NCI-H69 (cell line): ENCODE measurements around the gene CRIP2.

Source experiments
- DNase-seq: peaks from one replicate; lab custom pipeline; 2025; lab: John Stamatoyannopoulos, UW

The CRIP2 gene

DNA sequence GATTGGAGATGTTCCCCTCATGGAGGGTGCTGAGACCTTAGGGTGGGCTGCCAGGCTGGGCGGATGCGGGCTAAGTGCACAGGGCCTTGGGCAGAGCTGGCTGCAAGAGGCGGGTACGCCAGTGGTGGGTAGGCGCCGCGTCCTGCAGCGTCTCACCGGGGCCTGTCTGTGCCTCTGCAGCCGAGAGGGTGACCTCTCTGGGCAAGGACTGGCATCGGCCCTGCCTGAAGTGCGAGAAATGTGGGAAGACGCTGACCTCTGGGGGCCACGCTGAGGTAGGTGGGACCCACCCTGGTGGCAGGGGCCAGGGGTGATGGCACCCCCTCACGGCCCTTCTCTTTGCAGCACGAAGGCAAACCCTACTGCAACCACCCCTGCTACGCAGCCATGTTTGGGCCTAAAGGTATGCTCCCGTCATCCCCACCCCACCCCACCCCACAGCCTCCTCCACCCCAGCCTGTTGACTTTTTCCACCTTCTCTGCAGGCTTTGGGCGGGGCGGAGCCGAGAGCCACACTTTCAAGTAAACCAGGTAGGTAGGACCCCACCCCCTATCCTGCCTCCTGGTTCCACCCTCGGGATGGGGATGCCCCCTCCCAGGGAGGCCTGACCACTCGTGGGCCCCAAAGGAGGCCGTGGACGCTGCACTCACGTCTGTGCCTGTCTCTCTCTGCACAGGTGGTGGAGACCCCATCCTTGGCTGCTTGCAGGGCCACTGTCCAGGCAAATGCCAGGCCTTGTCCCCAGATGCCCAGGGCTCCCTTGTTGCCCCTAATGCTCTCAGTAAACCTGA lies 13.6 kb downstream of the CRIP2 start:
- no peak for DNase-seq

DNA sequence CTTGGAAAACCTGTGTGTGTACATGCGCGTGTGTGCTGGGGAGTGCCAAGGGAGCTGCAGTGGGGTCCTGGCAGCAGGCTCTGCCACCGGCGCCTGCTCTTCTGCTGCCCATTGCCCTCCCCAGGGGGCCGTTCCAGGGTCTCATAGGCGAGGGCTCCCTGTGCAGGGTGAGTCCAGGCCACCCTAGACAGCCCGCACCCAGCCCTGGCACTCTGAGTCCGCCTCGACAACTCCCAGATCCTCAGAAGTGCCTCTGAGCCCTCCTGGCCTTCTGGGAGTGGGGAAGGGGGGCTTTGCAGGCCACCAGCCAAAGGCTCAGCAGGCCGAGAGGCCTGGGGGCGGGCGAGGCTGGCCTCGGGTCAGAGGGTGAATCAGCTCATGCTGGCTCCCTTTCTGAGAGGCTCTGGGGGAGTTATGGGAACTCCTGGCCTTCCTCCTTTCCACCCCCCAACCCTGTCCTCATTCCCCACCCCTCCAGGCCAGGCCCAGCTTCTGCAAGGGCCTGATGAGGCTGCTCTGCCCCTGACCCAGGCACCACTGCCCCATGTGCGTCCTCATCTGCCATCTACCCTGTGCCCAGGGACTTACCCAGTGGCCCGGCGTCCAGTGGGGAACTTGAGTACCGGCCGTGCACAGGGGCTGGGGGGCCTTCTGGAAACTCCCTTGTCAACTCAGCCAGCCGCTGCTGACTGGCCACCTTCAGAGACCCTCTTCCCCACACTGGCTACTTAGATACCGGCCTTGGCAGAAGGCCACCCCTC lies 14.3 kb downstream of the CRIP2 start:
- no peak for DNase-seq

DNA sequence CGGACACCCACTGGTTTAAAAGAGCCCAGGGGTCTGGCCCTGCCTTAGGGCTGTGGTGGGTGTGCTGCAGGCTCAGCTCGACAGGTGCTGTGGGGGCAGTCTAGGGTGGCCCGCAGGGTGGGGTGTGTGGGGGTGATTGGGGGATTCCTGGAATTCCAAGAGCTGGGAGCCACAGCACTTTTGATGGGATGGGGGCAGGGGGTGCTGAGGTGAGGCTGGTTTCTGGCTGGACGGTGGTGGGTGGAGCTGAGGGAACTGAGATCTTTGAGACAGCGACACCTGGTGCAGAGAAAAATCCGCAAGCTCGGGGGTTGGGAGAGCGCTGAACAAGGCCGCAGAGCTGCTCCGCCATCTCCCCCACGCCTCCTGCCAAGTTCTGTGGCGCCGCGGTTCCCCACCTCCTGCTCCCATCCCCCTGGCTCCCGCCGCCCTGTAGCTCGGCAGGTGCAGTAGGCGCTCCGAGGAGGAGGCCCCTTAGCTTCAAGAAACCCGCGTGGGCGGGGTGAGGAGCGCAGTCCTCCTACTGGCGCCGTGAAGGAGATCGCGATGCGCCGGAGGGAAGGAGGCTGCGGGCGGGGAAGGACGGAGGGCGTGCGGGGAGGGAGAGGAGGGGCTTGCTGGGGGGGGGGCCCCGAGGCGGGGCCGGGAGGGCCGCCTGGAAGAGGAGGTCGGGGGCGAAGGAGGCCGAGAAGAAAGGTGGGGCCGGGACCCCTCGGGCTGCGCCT lies 15.1 kb downstream of the CRIP2 start:
- peak; percentile 94 for DNase-seq

GRCh38 chr14:105490267-105490571 lies 15.6 kb downstream of the CRIP2 start:
- DNase-seq = no peak

- peak; percentile 100 for DNase-seq
Observed at GRCh38 chr14:105490572-105491365, 16.1 kb downstream of the CRIP2 start, which contains the start of gene TEDC1. TEDC1 (plus strand) TSS chr14:105491246; CDS start chr14:105491376, 130 bp downstream.

DNA sequence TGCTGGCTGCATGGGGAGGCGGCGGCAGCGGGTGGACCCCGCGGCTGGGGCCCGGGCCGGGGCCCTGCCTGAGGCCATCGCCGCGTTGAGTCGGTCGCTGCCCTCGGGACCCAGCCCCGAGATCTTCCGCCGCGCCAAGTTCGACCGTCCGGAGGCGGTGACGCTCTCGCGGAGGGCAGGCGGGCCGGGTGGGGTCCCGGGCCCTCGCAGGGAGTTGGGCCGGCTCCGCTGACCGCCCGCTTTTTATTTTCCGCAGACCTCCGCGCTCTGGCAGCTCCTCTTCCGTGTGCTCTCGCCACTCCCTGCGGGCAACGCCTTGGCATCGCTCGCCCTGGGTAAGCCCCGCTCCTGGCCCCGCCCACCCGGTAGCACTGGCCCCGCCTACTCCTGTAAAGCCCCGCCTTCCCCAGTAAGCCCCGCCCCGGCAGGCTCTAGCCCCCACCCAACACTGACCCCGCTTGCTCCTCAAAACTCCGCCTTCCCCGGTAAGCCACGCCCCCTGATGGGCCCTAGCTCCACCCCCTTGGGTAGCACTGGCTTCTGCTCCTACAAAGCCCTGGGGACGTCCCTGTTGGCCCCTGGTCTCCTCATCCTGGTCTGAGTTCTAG lies 16.8 kb downstream of the CRIP2 start:
- peak; percentile 82 for DNase-seq

DNA sequence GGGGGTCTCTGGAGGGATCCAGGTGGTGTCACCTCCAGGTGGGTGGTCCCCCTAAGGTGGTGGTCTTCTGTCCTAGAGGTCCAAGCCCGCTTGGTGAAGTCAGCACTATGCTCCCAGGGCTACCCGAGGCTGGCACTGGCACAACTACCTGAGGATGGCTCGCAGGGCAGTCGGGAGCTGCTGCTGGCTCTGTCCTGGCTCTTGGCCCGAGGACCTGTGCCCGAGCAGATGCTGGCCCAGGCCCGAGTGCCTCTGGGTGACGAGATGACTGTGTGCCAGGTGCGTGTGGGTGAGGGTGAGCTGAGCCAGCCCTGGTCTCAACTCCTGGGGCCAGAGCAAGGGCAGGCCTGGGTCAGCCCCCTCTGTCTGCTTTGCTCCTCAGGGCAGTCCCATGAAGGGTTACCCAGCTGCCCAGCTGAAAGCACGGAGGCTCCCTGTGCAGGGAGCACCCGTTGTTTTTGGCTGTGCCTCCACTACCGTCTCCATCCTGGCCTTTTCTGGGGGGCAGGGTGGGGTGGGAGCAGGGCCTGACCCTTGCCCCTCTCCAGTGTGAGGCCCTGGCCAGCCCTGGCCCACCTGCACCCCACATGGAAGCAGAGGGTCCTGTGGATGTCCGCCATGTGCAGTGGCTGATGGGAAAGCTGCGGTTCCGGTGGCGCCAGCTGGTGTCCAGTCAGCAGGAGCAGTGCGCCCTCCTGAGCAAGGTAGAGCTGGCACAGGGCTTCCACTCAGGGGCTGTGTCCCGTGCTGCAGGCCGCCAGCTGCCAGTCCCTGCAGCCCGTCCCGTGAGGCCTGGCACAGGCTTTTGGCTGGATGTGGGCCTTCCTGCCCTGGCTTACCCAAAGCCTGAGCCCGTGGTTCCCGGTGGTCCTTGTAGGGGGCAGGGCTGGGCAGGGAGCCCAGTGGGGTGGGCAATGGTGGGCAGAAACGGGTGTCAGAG lies 17.7 kb downstream of the CRIP2 start:
- DNase-seq = no peak

- DNase-seq = no peak
Observed at GRCh38 chr14:105492971-105493871, 18.6 kb downstream of the CRIP2 start.

DNA sequence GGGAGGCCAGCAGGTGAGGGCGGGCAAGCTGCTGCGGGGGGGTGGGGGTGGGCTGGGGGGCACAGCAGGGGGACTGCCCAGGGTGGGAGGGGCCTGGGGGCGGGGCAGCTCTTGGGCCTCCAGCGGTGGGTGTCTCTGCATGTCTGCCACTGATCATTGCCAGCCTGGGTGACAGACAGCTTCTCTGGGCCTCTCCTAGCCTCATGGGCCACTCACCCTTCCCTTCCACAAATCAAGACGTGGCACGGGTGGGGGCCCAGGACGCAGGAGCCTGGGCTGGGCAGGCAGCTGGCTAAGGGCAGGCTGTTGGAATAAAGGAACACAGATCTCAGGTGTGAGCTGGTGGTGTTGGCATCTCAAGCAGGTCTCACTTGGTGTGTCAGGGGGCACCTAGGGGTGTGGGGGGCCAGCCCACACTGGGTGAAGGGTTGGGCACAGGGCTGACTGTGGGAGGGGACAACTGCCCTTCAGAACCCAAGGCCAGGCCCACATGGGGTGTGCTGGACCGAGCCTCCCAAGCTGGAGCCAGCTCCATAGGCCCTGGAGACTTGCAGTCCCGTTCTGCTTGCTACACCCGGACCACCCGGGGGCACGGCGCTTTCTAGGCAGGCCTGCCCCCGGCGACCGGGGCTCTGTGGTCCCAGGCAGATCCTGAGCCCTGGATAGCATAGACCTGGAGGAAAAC lies 19.4 kb downstream of the CRIP2 start:
- no peak for DNase-seq

GRCh38 chr14:105494606-105494929 lies 19.9 kb downstream of the CRIP2 start:
- no peak for DNase-seq

- no peak for DNase-seq
Observed at GRCh38 chr14:105495101-105495989, 20.7 kb downstream of the CRIP2 start.

GRCh38 chr14:105495990-105496830 lies 21.6 kb downstream of the CRIP2 start:
- DNase-seq = no peak

DNA sequence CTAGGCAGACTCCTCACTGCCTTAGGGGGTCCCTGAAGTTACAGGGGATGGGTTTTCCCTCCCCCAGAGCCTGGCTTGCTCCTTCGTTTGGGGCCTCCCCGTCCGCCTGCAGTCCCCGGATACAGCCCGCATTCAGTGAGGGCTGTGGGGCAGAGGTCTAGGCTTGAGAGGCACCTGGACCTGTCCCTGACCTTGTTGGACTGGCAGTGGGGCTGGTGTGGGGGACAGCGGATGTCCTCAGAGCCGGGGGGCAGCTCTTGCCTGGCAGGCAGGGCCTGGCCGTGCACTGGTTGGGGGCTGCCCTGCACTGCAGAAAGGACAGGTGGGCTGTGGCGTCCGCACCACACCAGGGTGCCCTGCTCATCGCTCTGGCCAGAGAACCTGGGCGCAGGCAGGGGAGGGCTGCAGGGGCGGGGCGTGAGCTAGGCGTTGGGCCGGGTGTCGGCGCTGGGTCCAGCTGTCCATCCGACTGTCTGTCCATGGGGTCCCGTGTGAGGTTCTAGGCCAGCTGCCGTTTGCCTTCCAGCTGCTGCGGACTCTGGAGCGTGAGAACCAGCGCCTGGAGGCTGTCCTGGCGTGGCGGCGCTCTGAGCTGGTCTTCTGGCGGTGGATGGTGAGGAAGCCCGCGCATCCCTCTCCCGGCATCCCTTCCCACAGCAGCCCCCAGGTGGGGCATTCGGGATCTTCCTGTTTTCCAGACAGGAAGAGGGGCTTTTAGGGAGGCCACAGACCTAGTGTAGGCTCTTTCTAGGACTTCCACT lies 22.4 kb downstream of the CRIP2 start:
- no peak for DNase-seq

DNA sequence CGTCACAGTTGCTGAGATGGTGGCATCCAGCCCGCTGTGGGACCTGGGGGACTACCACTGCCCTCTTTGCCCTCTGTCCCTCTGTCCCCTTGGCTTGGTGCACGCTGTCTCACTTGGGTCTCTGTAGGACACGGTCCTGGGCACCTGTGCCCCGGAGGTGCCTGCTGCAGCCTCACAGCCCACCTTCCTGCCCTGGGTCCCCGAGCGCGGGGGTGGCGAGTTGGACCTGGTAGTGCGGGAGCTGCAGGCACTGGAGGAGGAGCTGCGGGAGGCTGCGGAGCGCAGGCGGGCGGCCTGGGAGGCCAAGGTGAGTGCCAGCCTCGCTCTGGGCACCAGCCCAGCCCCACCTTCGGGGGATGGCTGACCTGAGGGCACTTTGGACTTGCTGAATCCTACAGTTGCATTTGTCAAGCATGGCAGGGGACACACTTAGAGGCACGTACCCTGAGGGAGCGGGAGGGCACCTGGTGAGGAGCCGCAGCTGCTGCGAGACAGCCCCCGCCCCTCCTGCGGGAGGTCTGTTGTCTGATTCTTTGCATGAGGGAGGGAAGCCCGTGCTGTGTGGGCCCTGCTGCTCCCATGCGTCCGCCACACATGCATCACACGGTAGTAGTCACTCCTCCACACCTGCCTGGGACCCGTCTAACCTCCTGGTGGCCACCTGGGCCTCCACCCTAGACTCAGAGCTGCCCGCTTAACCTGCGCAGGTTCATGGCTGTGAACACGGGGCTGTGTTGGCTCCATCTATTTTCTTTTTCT lies 23.2 kb downstream of the CRIP2 start:
- DNase-seq = peak; percentile 87
